Effector memory CD8-positive, alpha-beta T cell (primary cell): ENCODE measurements around the gene CRYBB3.
"Not testable (repeated sequence)": the region's sequence is repeated elsewhere in the genome, so short reads cannot be mapped to it uniquely, and the experiment has no call there.

Experiments
- ATAC-seq: fragments of 150-1000 bp; cut with Tn5 transposase; replicated peaks from 2 replicates; pipeline ENCODE4 v1.10.0; 2021; ENCODE audit warnings: mild to moderate bottlenecking, moderate library complexity
- DNase-seq, 3 experiments: peaks; one replicate each; pipeline ENCODE4 v3.0.0; 2021
- H3K27ac Mint-ChIP-seq, 2 donors: one replicate each; pipeline ENCODE4 v1.8.0; 2022; ENCODE audit warnings: mild to moderate bottlenecking in 2 of 2, mixed read lengths in 2 of 2, moderate library complexity in 2 of 2
- H3K27me3 Mint-ChIP-seq, 2 donors: one replicate each; pipeline ENCODE4 v1.8.0; 2022; ENCODE audit warnings: mixed read lengths in 2 of 2
- H3K36me3 Mint-ChIP-seq: one replicate; pipeline ENCODE4 v1.8.0; 2022; ENCODE audit warnings: mild to moderate bottlenecking, moderate library complexity, mixed read lengths; ENCODE audit not compliant: insufficient read depth
- H3K4me1 Mint-ChIP-seq, 2 donors: one replicate each; pipeline ENCODE4 v1.8.0; 2022; ENCODE audit warnings: low read depth in 2 of 2, mixed read lengths in 2 of 2
- H3K4me3 Mint-ChIP-seq, 2 donors: one replicate each; pipeline ENCODE4 v1.8.0; 2022; ENCODE audit warnings: mild to moderate bottlenecking in 2 of 2, mixed read lengths in 2 of 2, moderate library complexity in 2 of 2
- H3K9me3 Mint-ChIP-seq, 2 donors: one replicate each; pipeline ENCODE4 v1.8.0; 2022; ENCODE audit warnings: mixed read lengths in 2 of 2

Gene CRYBB3

GRCh38 chr22:25202290-25202921, 2.7 kb downstream of the CRYBB3 start:
- H3K27ac Mint-ChIP-seq = no peak overlapping the region
- peaks cover 0 to 10% of the 10 kb centered on the region in 2 donors for H3K27me3 Mint-ChIP-seq

GRCh38 chr22:25203082-25203481, 3.4 kb downstream of the CRYBB3 start:
- peaks cover 3% of the 10 kb centered on the region for H3K36me3 Mint-ChIP-seq

More at GRCh38 chr22:25202290-25202921, 2.7 kb downstream of the CRYBB3 start:
- DNase-seq (peak; percentile 44 to 57 (median 46)), ATAC-seq (peak; percentile 29)
- Mint-ChIP-seq H3K4me3 (no peak overlapping the region), H3K4me1 (no peaks in the 10 kb centered on the region), H3K9me3 (no peaks in the 10 kb centered on the region), H3K36me3 (peaks cover 3% of the 10 kb centered on the region)

GRCh38 chr22:25204547-25204946, 4.9 kb downstream of the CRYBB3 start:
- H3K36me3 Mint-ChIP-seq, H3K4me3 Mint-ChIP-seq, H3K27me3 Mint-ChIP-seq, DNase-seq, H3K9me3 Mint-ChIP-seq, ATAC-seq, H3K4me1 Mint-ChIP-seq, H3K27ac Mint-ChIP-seq: not testable (repeated sequence)

More at GRCh38 chr22:25203082-25203481, 3.4 kb downstream of the CRYBB3 start:
- H3K9me3 Mint-ChIP-seq = no peaks in the 10 kb centered on the region
- DNase-seq (no peak), ATAC-seq (no peak)
- peaks cover 0 to 10% of the 10 kb centered on the region in 2 donors for H3K27me3 Mint-ChIP-seq
- H3K4me1 Mint-ChIP-seq = peaks cover 0 to 3% of the 10 kb centered on the region in 2 donors
- H3K4me3 Mint-ChIP-seq = no peak overlapping the region
- H3K27ac Mint-ChIP-seq = no peak overlapping the region

GRCh38 chr22:25205847-25206246, 6.2 kb downstream of the CRYBB3 start:
- H3K27ac Mint-ChIP-seq = no peak overlapping the region
- H3K9me3 Mint-ChIP-seq = no peaks in the 10 kb centered on the region
- no peak overlapping the region for H3K4me3 Mint-ChIP-seq
- DNase-seq = no peak
- H3K36me3 Mint-ChIP-seq = peaks cover 7% of the 10 kb centered on the region
- H3K4me1 Mint-ChIP-seq = peaks cover 0 to 3% of the 10 kb centered on the region in 2 donors
- ATAC-seq = no peak
- peaks cover 0 to 10% of the 10 kb centered on the region in 2 donors for H3K27me3 Mint-ChIP-seq

- H3K9me3 Mint-ChIP-seq = no peaks in the 10 kb centered on the region
- peaks cover 7% of the 10 kb centered on the region for H3K36me3 Mint-ChIP-seq
- DNase-seq = no peak
- no peak overlapping the region for H3K4me3 Mint-ChIP-seq
- no peak for ATAC-seq
- H3K27me3 Mint-ChIP-seq = peaks cover 0 to 10% of the 10 kb centered on the region in 2 donors
- no peak overlapping the region for H3K27ac Mint-ChIP-seq
- H3K4me1 Mint-ChIP-seq = peaks cover 0 to 3% of the 10 kb centered on the region in 2 donors
These were observed 7.3 kb downstream of the CRYBB3 start for GRCh38 chr22:25206998-25207397.

GRCh38 chr22:25207553-25208157, 8.0 kb downstream of the CRYBB3 start:
- Mint-ChIP-seq H3K4me1 (peaks cover 0 to 3% of the 10 kb centered on the region in 2 donors), H3K36me3 (peaks cover 7% of the 10 kb centered on the region), H3K27me3 (peaks cover 0 to 10% of the 10 kb centered on the region in 2 donors), H3K27ac (no peak overlapping the region), H3K4me3 (no peak overlapping the region), H3K9me3 (no peaks in the 10 kb centered on the region)
- ATAC-seq (no peak), DNase-seq (no peak)

- no peaks in the 10 kb centered on the region for H3K9me3 Mint-ChIP-seq
- no peak for DNase-seq
- H3K36me3 Mint-ChIP-seq = peaks cover 3% of the 10 kb centered on the region
- H3K4me3 Mint-ChIP-seq = no peak overlapping the region
- peaks cover 0 to 3% of the 10 kb centered on the region in 2 donors for H3K4me1 Mint-ChIP-seq
- H3K27me3 Mint-ChIP-seq = peaks cover 0 to 12% of the 10 kb centered on the region in 2 donors
- no peak for ATAC-seq
- no peak overlapping the region for H3K27ac Mint-ChIP-seq
These were observed 8.7 kb downstream of the CRYBB3 start for GRCh38 chr22:25208328-25208727.

- no peak for ATAC-seq
- H3K36me3 Mint-ChIP-seq = peaks cover 3% of the 10 kb centered on the region
These were observed 9.3 kb downstream of the CRYBB3 start for GRCh38 chr22:25208743-25209505.

GRCh38 chr22:25210793-25211192, 11.1 kb downstream of the CRYBB3 start:
- H3K9me3 Mint-ChIP-seq = no peaks in the 10 kb centered on the region
- peaks cover 0 to 20% of the 10 kb centered on the region in 2 donors for H3K27me3 Mint-ChIP-seq
- H3K4me1 Mint-ChIP-seq = peaks cover 0 to 3% of the 10 kb centered on the region in 2 donors
- no peak for DNase-seq
- no peak overlapping the region for H3K4me3 Mint-ChIP-seq
- H3K27ac Mint-ChIP-seq = no peak overlapping the region
- peaks cover 3% of the 10 kb centered on the region for H3K36me3 Mint-ChIP-seq
- ATAC-seq = no peak

More at GRCh38 chr22:25208743-25209505, 9.3 kb downstream of the CRYBB3 start:
- no peak for DNase-seq
- H3K4me3 Mint-ChIP-seq = no peak overlapping the region
- H3K27ac Mint-ChIP-seq = no peak overlapping the region
- H3K9me3 Mint-ChIP-seq = no peaks in the 10 kb centered on the region
- H3K4me1 Mint-ChIP-seq = peaks cover 0 to 3% of the 10 kb centered on the region in 2 donors
- H3K27me3 Mint-ChIP-seq = peaks cover 0 to 18% of the 10 kb centered on the region in 2 donors

GRCh38 chr22:25212337-25212736, 12.7 kb downstream of the CRYBB3 start:
- DNase-seq (no peak), ATAC-seq (no peak)
- H3K4me3 Mint-ChIP-seq = no peak overlapping the region
- no peak overlapping the region for H3K27ac Mint-ChIP-seq
- H3K9me3 Mint-ChIP-seq = no peaks in the 10 kb centered on the region
- H3K27me3 Mint-ChIP-seq = peaks cover 0 to 26% of the 10 kb centered on the region in 2 donors
- H3K4me1 Mint-ChIP-seq = peaks cover 0 to 3% of the 10 kb centered on the region in 2 donors
- H3K36me3 Mint-ChIP-seq = peaks cover 3% of the 10 kb centered on the region

- DNase-seq = no peak
- Mint-ChIP-seq H3K27ac (no peak overlapping the region), H3K27me3 (peaks cover 9 to 35% of the 10 kb centered on the region in 2 donors), H3K4me3 (no peak overlapping the region), H3K36me3 (peaks cover 3% of the 10 kb centered on the region), H3K4me1 (no peaks in the 10 kb centered on the region), H3K9me3 (no peaks in the 10 kb centered on the region)
- ATAC-seq = no peak
These were observed 13.6 kb downstream of the CRYBB3 start for GRCh38 chr22:25213221-25213620.

- peaks cover 20 to 47% of the 10 kb centered on the region in 2 donors for H3K27me3 Mint-ChIP-seq
- ATAC-seq (no peak), DNase-seq (no peak)
- H3K4me3 Mint-ChIP-seq = no peak overlapping the region
- no peaks in the 10 kb centered on the region for H3K9me3 Mint-ChIP-seq
- H3K4me1 Mint-ChIP-seq = no peaks in the 10 kb centered on the region
- H3K36me3 Mint-ChIP-seq = peaks cover 2% of the 10 kb centered on the region
- no peak overlapping the region for H3K27ac Mint-ChIP-seq
These were observed 16.6 kb downstream of the CRYBB3 start for GRCh38 chr22:25216230-25216629.

- Mint-ChIP-seq H3K27me3 (peaks cover 32 to 61% of the 10 kb centered on the region in 2 donors), H3K36me3 (peaks cover 2% of the 10 kb centered on the region), H3K27ac (no peak within 1 kb of the TSS), H3K4me1 (no peaks in the 10 kb centered on the region), H3K9me3 (no peaks in the 10 kb centered on the region), H3K4me3 (no peak within 1 kb of the TSS)
- ATAC-seq (no peak), DNase-seq (no peak)
These were observed 19.6 kb downstream of the CRYBB3 start, which contains the start of gene CRYBB2 for GRCh38 chr22:25219211-25219689. CRYBB2 (plus strand) TSS chr22:25219639; CDS start chr22:25221430, 1,791 bp downstream.
